GM21723 (cell line): Measurements from ENCODE around the gene CDYL2.

Experiments
- ATAC-seq: cut with Tn5 transposase; IDR thresholded peaks from one replicate; pipeline ENCODE4 v1.9.1; 2021; ENCODE audit warnings: mild to moderate bottlenecking, moderate library complexity; ENCODE audit not compliant: unreplicated experiment

The CDYL2 gene

DNA sequence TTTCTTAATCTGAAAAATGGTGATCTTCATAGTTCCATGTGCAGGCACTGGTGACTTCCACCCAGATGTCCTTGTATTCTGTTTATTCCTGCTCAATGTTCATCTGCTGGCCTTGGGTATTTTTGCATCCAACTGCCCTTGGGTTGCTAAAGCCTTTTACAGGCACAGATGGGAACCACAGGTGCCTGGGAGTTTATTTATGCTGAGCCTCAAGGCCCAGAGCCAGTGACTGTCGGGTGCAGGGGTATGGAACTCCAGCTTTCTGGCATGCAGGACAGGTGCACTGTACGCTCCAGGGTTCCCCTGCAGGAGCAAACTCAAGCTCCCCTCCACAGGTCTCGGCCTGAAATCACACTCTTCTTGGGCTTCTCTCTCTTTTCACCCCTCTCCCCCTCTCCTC lies 241.3 kb downstream of the CDYL2 start:
- no peak for ATAC-seq

- no peak for ATAC-seq
Measured at GRCh38 chr16:80559369-80559768, 245.0 kb downstream of the CDYL2 start.

- ATAC-seq: no peak
Measured at GRCh38 chr16:80557037-80557436, 247.4 kb downstream of the CDYL2 start.

DNA sequence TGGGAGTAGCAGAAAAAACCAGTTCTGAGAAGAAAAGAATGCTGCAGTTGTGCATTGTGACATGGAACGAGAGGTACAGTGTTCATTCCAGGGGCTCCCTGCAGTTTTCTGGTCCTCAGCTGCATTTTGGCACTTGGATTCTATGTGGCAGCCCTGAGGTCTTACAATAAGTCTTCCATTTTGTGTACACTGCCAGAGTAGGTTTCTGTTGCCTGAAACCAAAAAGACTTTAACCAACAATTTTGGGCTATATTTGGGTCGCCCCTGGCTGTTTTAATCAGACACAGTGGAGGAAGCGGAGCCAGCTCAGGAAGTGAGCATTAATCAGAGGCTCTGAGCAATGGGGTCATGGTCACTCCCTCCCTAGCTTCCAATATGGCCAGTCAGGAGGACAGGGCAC lies 247.9 kb downstream of the CDYL2 start:
- no peak for ATAC-seq

- ATAC-seq: no peak
Measured at GRCh38 chr16:80554033-80554432, 250.4 kb downstream of the CDYL2 start.

DNA sequence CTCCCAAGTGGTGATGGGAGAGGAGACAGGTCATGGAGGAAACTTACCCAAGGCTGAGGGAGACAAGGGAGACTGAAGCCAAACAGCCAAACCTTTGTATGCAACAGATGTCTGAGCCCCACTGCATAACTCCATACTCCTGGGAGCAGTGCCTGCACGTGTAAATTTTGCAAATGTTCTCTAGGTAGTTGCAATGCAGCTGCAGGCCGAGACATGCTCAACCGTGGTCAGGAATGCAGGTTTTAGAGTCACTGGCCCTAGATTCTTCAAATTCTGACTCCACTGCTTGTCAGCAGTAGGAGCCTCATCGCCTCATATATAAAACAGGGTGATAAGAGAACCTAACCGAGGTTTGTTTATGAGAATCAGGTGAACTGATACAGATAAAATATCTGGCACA lies 252.1 kb downstream of the CDYL2 start:
- no peak for ATAC-seq
